Fibroblast of gingiva (primary cell): ENCODE results near the gene SRRM3.
"Not testable (repeated sequence)": the region's sequence is repeated elsewhere in the genome, so short reads cannot be mapped to it uniquely, and the experiment has no call there.

Source experiments
- DNase-seq: peaks from one replicate; pipeline ENCODE4 v3.0.0-alpha.2; 2011; ENCODE audit warnings: low read depth

The SRRM3 gene

GRCh38 chr7:76262683-76263402, 61.1 kb downstream of the SRRM3 start:
- peak; percentile 45 for DNase-seq

GRCh38 chr7:76265299-76265698, 63.6 kb downstream of the SRRM3 start:
- no peak for DNase-seq

DNA sequence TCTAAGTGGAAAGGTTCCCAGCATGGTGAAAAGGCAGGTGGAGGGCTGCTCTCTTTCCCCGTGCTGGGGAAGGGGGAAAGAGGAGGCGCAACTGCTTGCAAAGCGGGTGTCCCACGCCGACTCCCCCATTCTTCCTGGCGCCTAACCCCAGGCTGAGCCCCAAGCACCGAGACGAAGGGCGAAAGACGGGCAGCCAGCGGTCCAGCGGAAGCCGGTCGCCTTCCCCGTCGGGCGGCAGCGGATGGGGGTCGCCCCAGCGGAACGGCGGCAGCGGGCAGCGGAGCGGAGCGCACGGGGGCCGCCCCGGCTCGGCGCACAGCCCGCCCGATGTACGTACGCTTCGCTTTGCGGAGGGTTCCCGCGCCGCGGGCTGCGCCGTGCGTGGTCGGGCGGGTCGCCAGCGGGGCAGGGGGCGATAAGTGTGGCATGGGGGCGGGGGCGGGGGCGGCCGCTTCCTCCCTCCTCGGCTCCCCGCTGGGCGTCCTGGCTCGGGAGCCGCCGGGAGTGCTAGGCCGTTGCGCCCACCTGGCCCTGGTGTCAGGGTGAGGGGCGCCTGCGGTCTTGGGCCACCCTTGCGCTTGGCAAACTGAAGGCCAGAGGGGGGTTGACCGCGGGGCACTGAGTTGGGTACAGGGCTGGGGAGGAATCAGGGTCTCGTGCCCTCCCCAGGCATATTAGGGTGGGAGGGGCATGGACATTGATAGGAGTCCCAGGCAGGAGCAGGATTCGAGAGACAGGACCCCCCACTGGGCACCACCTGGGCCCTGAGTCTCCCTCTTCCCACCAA, 65.6 kb downstream of the SRRM3 start:
- DNase-seq: no peak

DNA sequence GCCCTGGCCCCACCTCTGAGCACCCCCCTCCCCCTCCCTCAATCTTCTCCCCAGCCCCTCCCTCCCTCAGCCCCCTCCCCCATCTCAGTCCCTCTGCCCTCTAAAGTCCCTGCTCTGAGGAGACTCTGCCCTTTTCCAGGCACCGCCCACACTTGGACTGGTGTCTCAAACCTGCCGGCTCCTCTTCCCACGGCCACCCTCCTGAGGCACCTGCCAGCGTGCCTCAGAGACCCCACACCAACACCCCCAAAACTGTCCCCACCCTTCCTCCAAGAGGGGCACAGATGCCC, 66.1 kb downstream of the SRRM3 start:
- DNase-seq: no peak

- DNase-seq: no peak
Measured at GRCh38 chr7:76268376-76268775, 66.7 kb downstream of the SRRM3 start.

GRCh38 chr7:76269895-76270294, 68.2 kb downstream of the SRRM3 start:
- DNase-seq: no peak

DNA sequence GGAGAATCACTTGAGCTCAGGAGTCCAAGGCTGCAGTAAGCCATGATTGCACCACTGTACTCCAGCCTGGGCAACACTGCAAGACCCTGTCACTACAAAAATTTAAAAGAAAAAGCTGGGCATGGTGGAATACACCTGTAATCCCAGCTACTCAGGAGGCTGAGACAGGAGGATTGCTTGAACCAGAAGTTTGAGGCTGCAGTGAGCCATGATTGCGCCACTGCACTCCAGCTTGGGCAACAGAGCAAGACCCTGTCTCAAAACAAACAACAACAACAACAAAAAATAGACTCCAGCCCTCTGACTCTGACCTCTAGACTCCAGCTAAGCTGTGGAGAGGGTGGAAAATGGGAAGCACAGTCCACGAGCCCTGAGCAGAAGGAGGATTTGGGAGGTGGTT, 69.7 kb downstream of the SRRM3 start:
- DNase-seq: not testable (repeated sequence)

DNA sequence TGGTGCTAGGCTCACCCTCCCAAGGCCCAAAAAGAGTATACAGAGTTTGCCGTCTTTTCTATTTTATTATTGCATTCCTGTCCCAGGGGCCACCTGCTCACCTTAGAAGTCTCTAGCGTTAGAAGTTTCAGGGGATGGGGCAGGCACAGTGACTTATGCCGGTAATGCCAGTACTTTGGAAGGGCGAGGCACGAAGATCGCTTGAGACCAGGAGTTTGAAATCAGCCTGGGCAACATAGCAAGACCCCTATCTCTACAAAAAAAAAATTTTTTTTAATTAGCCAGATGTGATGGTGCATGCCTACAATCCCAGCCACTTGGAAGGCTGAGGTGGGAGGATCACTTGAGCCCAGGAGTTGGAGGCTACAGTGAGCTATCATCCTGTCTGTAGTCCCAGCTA, 70.4 kb downstream of the SRRM3 start:
- DNase-seq: no peak

DNA sequence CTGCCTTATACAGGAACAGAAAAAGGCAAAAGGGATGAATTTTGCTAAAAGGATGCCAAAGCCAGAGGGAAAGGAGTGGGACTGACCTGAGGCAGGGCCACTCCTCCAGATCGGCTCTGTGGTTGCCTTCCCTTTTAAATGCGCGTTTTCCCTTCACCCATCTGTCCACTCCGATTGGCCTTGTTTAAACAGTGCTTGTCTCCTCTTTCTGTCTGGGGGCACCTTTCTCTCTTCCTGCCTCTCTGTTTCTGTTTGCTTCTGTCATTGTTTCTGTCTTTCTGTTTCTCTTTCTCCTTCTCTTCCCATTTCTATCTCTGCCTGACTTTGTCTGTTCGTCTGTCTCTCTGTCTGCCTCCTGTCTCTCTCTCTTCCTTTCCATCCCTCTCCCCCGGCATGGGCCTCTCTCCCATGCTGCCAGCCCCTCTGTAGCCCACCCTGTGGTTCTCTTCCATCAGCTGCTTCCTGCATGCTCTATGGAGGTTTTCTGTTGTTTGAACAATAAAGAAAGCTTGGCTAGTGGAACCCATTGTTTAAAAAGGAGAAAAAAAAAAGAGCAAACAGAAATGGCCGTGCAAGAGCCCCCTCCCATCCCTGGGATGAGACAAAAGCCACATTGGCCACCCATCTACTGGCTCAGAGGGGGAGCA, 71.3 kb downstream of the SRRM3 start:
- no peak for DNase-seq

GRCh38 chr7:76273503-76273902, 71.8 kb downstream of the SRRM3 start:
- no peak for DNase-seq

DNA sequence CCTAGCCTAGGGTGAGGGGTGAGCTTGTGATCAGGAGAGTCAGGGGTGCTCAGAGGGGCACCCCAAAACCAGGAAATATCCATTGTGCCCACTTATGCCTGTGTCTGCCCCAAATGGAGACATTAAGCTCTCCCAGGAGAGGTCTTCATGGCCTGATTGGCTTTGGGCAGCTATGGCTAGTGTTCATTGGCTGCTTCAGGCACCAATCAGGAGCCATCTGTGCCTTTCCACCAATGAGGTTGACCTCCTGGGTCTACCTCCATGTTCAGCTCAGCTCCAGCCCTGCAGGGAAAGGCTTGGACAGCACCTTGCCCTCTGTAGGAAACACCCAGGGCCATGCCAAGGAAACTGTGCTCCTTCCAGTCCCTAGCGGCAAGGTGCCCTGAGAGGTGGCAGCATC, 76.8 kb downstream of the SRRM3 start:
- no peak for DNase-seq

DNA sequence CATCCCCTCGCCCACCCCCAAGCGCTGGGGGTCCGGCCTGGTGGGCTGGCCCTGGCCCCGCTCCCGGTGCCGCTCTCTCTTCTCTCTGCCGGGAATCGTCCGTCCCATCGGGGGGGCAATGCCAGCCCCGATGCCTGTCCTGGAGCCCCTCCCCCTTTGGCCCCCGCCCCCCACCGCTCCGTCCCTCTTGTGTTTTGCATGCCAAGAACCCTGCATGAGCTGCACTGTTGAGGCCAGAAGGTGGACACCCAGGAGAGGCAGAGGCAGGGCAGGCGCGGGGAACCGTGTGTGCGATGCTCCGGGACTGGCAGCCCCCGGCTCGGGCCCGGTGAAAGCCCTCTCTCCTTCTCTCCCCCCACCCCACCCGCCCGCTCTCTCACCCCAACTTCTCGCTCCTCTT, 78.7 kb downstream of the SRRM3 start:
- DNase-seq: no peak

- DNase-seq: no peak
Measured at GRCh38 chr7:76281006-76281705, 79.5 kb downstream of the SRRM3 start.

DNA sequence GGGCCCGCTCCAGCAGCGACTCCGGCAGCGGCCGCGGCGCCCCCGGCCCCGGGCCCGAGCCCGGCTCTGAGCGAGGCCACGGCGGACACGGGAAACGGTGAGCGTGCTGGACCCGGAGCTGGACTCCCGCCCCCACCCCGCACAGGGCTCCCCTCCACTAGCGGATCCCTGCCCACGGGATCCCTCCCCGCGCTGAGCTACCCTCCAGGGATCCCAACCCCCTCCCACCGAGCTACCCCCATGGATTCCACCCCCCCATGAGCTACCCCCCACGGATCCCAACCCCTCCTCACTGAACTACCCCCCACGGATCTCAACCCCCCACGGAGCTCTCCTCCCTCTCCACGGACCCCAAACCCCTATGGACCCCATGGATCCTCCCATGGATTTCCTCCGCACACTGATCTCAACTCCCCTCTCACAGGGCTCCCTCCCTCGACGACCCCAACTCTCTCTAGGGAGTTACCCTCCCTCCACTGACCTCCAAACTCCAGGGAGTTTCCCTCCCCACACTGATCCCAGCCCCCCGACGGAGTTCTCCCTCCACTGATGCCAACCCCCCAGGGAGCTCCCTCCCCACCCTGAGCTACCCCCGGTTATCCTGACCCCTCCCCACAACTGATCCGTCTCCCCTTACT, 80.1 kb downstream of the SRRM3 start:
- no peak for DNase-seq

GRCh38 chr7:76282344-76283253, 80.9 kb downstream of the SRRM3 start:
- DNase-seq: no peak

DNA sequence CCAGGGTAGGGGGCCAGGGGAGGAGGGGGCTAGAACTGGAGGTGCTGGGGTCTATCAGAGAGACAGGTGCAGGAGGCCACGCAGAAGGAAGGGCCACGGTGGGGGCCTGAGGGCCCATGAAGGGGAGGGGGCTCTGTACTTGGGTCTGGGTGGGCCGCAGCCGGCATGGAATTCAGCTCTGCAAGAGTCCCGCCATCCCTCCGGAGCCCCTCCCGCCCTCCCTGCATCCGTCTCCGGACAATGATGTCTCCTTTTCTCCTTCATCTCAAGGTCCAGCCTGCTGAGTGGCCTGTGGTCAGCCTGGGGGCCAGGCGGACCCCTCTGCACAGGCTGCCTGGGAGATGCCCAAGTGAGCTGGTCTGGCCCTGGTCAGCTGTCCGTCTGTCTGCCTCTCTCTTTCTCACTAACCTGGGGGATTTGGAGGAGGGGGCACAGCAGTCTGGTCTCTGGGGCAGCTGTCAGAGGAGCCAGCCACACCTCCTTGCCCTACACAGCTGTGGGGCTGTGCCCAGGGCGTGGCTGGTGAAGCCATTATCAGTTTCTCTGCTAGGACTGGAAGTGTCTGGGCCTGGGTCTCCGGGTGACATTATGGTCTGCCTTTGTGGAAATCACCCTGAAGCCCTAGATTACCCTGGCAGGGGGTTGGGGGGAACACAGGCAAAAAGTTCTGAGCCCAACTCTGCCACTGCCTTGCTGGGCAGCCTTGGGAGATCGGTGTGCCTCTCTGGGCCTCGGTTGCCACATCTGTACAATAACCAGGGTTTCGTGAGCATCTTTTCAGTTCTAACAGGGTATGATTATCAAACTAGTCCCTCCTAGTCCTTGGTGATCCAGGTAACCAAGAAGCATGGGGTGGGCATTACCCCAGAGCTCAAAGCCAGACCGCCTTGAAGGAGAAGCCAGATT, 81.8 kb downstream of the SRRM3 start:
- no peak for DNase-seq

DNA sequence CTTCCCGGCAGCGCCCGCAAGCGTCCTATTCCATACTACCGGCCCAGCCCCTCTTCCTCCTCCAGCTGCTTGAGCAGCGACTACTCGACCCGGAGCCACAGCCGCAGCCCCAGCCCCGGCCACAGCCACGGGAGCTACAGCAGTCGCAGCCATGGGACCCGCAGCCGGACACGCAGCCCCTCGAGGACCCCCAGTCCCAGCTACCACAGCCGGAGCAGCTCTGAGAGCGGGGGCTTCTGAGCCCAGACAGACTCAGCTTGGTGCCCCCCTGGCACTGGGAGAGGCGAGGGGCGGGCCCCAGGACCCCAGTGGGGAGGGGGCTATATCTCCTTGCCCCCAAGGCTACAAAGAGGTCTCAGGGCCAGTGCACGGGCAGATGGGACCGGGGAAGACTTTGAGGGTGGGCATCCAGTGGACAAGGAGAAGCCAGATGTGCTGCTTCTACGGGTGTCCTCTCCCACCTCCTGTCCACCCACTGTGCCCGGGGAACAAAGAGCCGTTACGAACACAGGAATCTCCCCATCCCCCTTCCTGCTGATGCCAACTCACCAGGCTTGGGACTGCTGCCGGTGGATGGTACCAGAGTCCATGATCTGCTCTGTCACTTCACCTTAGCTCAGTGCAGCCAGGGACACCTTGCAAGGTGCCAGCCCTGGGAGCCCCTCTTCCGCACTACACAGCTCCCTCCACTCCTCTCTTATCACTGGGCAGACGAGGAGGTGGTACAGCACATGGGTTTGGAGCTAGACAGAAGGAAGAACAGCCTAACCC, 84.1 kb downstream of the SRRM3 start:
- no peak for DNase-seq

DNA sequence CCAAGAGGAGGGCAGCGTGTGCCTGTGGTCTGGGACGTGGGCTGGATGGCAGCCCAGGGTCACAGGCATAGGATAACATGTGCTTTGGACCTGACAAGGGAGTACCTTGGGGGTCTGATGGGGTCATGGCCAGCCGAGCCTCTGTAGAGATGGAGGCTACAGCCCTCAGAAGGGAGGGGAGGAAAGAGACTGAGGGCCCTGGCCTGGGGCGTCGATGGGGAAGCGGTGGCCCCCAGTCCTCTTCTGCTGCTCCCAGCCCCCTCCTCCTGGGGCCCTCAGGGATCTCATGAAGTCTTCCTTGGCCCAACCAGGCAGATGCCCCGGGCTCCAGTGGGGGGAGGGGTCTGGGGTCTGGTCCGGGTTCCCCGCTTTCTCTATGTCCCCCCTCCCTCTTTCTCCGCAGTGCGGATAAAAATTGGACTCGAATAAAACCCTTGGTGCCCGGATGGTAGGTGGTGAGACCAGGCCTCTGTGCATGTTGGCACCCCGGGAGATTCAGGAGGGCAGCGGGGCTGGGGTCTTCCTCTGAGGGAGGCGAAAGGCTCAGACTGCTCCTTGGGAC, 85.2 kb downstream of the SRRM3 start:
- no peak for DNase-seq

DNA sequence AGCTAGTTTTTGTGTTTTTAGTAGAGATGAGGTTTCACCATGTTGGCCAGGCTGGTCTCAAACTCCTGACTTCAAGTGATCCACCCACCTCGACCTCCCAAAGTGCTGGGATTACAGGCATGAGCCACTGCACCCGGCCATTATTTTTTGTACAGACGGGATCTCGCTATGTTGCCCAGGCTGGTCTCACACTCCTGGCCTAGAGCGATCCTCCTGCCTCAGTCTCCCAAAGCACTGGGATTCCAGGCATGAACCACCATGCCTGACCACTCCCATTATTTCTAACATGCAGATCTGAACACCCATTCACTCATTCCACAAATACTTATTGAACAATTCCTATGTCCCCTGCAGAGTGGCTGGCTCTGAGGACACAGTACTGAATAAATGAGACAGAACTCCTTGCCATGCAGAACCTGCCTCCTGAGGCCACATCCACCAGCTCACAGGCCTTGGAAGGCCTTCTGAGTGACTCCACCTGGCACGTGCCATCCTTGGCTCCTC, 89.2 kb downstream of the SRRM3 start:
- not testable (repeated sequence) for DNase-seq
